GM19328 (cell line): ENCODE measurements around the gene IFNB1.

Experiments used
- ATAC-seq: cut with Tn5 transposase; IDR thresholded peaks from one replicate; pipeline ENCODE4 v1.9.1; 2021; ENCODE audit warnings: mild to moderate bottlenecking, moderate library complexity; ENCODE audit not compliant: unreplicated experiment

The IFNB1 gene

GRCh38 chr9:21077781-21078180, at the start of gene IFNB1:
IFNB1 (minus strand) TSS chr9:21077942; CDS start chr9:21077869, 73 bp downstream.
- ATAC-seq, result no peak

- peak; percentile 79 for ATAC-seq
Measured at GRCh38 chr9:21121595-21122251, 44.0 kb upstream of the IFNB1 start.

DNA sequence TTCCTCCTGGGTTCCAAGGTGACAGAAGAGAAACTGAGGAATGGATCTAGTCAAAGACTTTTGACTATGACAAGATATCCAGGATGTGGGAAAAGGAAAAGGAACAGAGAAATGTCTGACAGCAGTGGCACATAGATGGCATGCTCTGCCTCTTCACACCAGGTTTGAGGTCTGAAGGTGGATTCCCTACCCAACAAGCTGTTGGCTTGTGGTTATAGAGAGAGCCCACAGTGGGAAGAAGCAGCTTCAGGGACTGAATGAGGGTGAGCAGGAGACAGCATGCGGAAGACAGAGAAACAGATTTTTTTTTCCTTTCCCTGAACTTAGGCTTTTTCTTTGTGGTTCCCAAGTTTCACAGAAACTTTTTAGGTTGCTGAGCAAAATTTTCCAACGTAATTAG, 43.3 kb upstream of the IFNB1 start:
- no peak for ATAC-seq

DNA sequence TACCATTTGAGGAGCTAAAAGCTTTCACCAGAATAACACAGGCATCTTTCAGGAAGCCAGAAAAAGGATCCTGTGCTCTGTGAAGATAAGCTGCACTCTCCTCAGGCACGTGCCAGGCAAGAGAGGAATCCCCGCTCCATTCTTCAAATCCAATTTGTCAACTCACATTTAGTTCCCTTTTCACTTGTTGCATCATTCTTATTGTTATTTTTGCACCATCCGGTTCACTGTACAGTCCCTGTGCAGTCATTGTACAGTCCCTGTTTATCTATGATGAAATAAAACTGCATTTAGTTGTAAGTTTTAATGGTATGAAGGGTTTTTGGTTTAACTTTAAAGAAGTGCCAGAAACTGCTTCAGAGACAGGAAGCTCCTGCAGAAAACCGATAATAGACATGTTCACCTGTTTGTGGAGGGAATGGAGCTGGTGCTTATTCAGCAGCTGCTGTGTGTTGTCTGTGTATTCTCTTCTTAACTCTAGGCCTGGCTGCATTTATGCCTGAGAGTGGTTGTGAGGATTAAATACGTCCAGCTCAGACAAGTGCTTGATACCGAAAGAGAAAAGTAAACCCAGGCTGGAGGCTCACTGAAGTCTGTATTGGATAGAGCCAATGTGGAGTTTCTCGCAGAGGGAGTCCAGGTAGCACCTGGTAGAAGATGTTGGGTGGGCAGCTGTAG, 41.5 kb upstream of the IFNB1 start:
- ATAC-seq, result no peak

DNA sequence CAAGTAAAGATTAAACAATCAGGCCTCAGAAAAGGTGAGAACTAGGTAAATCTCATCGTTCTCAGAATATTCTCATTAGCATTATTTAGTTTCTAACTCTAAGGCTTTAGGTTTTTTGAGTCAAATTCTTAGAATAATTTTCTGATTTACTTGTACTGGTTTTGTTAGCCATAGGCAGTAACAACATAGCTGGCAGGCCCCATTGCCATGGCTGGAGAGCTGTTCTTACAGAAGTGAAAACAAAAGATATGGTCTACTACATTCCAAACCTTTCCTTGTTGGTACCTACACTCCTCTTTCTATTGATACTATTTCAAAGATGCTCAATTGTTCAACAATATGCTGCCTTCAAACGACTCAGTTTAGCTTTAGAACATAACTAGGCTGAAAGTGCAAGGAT, 36.6 kb upstream of the IFNB1 start:
- no peak for ATAC-seq

DNA sequence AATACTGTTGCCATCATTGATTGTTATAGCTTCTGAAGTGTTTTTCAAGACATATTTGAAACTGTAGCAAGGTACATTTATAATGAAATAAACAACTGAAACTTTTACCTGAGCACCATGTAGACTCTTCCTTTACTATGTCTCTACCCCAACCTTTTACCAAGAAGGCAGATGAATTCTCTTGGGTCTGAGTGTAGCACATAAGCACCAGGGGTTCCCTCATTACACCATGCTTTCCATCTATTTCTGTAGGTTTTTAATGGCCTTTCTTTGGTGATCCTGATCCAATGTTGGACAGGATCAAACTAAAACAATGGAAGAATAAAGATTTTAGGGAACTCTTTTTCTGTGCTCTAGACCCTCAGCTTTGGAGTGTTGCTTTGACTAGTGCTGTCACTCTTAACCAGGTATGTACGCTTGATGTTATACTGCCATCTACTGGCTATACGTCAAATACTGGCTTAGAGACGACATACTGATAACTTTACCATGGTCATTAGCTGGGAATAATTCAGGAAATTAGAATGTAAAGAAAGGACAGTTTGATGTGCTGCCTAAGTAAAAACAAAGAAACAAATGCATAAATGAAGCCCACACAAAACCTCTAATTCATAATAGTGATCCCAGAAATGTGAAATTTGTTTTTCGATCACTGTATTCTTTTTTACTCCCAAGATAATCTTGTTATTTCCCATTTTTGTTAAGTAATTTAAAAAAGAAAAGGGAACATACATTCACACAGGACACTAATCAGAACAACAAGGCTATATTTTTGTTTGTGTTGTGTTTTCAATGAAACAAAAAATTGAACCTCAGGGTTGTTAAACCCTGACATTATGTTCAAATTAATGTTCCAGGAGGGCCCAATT, 33.2 kb upstream of the IFNB1 start:
- peak; percentile 69 for ATAC-seq

DNA sequence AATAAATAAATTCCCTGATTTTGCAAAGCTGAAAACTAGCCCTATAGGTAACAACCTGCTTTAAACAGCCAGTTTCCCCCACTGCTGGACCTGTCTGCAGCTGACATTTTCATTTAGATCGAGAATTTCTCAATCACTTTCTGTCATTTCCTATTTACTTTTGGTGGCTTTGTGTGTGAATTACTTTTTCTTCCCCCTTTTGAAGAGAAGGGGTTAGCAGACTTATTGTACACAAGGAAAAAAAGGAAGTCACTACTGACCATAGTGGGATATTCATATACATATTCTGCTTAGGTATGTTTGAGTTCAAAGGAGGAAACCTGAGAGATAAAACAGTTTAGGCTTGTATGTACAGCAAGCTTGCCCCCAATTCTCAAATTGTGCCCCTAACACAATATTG, 27.0 kb upstream of the IFNB1 start:
- no peak for ATAC-seq

GRCh38 chr9:21102305-21102704, 24.6 kb upstream of the IFNB1 start:
- ATAC-seq, result no peak

GRCh38 chr9:21097817-21098216, 20.1 kb upstream of the IFNB1 start:
- ATAC-seq, result no peak

- no peak for ATAC-seq
Measured at GRCh38 chr9:21096901-21097255, 19.1 kb upstream of the IFNB1 start.

- no peak for ATAC-seq
Measured at GRCh38 chr9:21096172-21096900, 18.6 kb upstream of the IFNB1 start.

- no peak for ATAC-seq
Measured at GRCh38 chr9:21095561-21095960, 17.8 kb upstream of the IFNB1 start.

- ATAC-seq, result no peak
Measured at GRCh38 chr9:21086538-21086937, 8.8 kb upstream of the IFNB1 start.

GRCh38 chr9:21085005-21085404, 7.3 kb upstream of the IFNB1 start:
- ATAC-seq, result no peak

- no peak for ATAC-seq
Measured at GRCh38 chr9:21084242-21084850, 6.6 kb upstream of the IFNB1 start.

- ATAC-seq, result no peak
Measured at GRCh38 chr9:21082671-21083070, 4.9 kb upstream of the IFNB1 start.

DNA sequence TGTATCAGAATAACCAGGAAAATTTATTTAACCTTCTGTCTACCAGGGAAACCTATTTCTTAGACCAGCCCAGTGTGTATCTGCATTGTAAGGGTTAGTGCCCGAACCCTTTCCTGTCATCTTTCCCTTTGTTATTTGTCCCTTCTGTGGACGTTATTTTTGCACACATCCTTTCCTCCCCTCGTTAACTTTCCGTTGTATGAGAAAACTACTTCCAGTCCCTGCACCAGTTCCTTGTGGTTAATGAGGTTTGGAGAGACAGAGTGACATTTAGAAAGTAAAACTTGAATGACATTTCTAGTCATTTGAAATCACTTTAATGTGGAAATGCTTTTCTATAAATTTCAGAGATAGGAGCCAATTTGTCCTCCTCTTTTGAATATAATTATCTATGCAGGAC, 4.3 kb upstream of the IFNB1 start:
- ATAC-seq, result no peak

- ATAC-seq, result no peak
Measured at GRCh38 chr9:21081451-21081850, 3.7 kb upstream of the IFNB1 start.

GRCh38 chr9:21080793-21081192, 3.1 kb upstream of the IFNB1 start:
- no peak for ATAC-seq

DNA sequence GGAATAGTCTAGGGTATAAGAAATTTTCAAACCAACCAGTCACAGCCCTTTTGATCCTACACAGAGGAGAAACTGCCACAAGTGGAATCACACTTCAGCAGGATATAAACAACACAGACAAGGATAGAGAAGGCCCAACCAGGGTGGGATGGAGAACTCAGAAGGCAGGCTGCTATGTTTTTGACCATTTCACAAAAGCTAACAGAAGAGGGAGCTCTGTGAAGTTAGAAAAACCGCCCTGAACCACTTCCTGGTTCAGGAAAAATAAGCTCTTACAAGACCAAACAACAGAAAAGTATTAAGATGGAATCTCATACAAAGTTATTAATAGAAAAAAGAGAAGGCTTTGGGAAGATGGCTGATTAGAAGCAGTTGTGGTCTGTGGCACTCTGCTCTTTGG, 960 bp upstream of the IFNB1 start:
- ATAC-seq, result no peak

DNA sequence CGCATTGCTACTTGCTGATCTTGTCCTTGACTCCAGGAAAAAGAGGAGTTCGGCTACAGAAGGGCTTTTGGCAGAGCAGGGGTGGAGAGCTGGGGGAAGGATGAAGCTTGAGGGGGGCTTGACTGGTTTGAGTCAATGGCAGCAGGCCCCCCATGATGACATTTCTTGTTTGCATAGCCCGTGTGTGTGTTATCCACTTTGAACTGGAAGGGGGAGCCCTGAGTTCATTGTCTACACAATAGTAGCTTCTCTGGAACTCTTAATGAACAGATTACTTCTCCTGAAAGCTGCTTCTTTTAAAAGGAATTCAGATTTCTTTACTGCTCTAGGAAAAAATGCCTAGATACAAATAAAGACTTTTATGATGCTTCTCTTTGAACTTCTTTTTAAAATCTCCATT, 2.3 kb downstream of the IFNB1 start:
- ATAC-seq, result no peak
